ENCODE results near the gene DNMT3B. TPM values are rescaled to one million over a fixed set of nuclear protein-coding genes. Genes with fewer than 3 reads are reported as not detected.
"Not testable (repeated sequence)": the region's sequence is repeated elsewhere in the genome, so short reads cannot be mapped to it uniquely, and the experiment has no call there.

Gene DNMT3B
- total and polyA plus RNA-seq, 9 donors = 0.46 to 2.1 (median 0.80) TPM

DNA sequence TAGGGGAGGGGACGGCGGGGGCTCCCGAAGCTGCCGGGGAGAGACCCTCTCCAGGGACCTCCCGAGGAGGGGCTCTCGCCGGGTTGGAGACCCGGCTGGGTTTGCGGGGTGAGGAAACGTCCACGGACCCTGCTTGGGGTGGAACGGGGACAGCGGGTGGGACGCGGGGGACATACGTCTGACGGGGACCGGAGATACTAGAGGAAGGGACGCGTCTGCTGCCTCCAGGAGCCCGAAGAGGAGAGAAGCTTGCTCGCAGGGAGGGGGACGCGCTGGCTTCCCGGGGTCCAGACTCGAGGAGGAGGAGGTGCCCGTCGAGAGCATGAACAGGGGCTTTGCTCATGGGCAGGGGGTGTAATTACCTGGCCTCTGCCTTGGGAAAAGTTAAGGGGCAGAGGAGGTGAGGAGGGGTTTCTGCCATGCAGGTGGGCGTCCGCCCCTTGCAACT, 593 bp downstream of the DNMT3B start:
- no peaks in the 10 kb centered on the region for H3K36me3 ChIP-seq
- H3K27me3 ChIP-seq = no peaks in the 10 kb centered on the region
- WGBS, 3 donors = 0 to 1% (median 1%) methylated on average over 30 of the region's 30 CpGs
- intact Hi-C loops (cut with DNase I) = no loop called here
- H3K9me3 ChIP-seq = no peaks in the 10 kb centered on the region
- peaks cover 5% of the 10 kb centered on the region for H3K4me1 ChIP-seq (ENCODE audit: insufficient read depth)
- H3K27ac ChIP-seq = no peak overlapping the region
- H3K4me3 ChIP-seq = peak overlapping the region; percentile 68
- no peak for TF ChIP-seq EP300 (IDR thresholded peaks at IDR 0.05)
- TF ChIP-seq, protein P1, sequence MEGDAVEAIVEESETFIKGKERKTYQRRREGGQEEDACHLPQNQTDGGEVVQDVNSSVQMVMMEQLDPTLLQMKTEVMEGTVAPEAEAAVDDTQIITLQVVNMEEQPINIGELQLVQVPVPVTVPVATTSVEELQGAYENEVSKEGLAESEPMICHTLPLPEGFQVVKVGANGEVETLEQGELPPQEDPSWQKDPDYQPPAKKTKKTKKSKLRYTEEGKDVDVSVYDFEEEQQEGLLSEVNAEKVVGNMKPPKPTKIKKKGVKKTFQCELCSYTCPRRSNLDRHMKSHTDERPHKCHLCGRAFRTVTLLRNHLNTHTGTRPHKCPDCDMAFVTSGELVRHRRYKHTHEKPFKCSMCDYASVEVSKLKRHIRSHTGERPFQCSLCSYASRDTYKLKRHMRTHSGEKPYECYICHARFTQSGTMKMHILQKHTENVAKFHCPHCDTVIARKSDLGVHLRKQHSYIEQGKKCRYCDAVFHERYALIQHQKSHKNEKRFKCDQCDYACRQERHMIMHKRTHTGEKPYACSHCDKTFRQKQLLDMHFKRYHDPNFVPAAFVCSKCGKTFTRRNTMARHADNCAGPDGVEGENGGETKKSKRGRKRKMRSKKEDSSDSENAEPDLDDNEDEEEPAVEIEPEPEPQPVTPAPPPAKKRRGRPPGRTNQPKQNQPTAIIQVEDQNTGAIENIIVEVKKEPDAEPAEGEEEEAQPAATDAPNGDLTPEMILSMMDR (IDR thresholded peaks at IDR 0.05) = no peak
- no peak for TF ChIP-seq POLR2A (IDR thresholded peaks at IDR 0.05)
- DNase-seq = peak in 2 of 5 donors; percentile 23 to 30

DNA sequence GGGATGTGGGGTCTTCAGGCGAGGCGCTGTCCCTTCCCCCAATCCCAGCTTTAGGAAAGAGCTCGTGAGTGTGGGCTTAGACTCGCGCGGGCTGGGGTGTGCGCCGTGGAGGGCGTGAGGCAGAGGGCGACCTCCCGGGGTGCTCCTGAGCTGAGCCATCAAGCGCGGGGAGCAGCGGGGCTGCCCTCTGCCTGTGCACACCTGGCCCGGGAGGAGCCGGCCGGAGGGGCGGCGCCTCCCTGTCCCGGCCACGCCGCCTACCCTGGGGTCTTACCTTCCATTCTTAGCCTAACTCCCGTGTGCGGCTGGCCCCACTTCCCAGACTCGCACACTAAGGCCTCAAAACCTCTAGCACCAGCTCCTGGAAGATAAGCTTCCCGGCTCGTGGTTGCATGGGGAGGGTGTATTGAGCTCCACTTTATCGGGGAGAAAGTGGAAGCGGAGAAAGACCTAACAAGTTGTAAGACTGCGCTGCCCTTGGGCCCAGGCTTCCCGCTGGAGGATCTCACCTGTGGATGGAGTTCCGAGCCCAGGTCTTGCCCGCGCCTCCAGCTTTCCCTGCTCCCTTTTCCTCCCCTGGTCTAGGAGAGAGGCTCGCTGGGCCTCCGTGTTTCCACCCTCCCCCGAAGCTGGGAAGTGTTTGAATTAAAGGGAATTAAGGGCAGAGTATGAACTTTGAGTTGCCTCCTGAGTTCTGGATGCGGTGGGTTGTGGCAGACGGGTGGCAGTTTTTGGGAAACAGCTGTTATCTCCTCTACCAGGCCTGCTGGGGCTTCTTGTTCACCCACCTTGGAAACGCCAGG, 1.2 kb downstream of the DNMT3B start:
- Histone ChIP-seq H3K9me3 (no peaks in the 10 kb centered on the region), H3K36me3 (no peaks in the 10 kb centered on the region), H3K4me3 (peak overlapping the region; percentile 68), H3K27ac (no peak overlapping the region), H3K27me3 (no peaks in the 10 kb centered on the region), H3K4me1 (ENCODE audit: insufficient read depth) (peaks cover 5% of the 10 kb centered on the region)
- intact Hi-C loops (cut with DNase I) = no loop called here
- TF ChIP-seq, protein P1 (IDR thresholded peaks at IDR 0.05) = no peak
- no peak for TF ChIP-seq EP300 (IDR thresholded peaks at IDR 0.05)
- TF ChIP-seq POLR2A (IDR thresholded peaks at IDR 0.05) = no peak
- 14 to 20% (median 17%) methylated on average over 39 to 40 of the region's 40 CpGs for WGBS, 3 donors
- no peak for DNase-seq

DNA sequence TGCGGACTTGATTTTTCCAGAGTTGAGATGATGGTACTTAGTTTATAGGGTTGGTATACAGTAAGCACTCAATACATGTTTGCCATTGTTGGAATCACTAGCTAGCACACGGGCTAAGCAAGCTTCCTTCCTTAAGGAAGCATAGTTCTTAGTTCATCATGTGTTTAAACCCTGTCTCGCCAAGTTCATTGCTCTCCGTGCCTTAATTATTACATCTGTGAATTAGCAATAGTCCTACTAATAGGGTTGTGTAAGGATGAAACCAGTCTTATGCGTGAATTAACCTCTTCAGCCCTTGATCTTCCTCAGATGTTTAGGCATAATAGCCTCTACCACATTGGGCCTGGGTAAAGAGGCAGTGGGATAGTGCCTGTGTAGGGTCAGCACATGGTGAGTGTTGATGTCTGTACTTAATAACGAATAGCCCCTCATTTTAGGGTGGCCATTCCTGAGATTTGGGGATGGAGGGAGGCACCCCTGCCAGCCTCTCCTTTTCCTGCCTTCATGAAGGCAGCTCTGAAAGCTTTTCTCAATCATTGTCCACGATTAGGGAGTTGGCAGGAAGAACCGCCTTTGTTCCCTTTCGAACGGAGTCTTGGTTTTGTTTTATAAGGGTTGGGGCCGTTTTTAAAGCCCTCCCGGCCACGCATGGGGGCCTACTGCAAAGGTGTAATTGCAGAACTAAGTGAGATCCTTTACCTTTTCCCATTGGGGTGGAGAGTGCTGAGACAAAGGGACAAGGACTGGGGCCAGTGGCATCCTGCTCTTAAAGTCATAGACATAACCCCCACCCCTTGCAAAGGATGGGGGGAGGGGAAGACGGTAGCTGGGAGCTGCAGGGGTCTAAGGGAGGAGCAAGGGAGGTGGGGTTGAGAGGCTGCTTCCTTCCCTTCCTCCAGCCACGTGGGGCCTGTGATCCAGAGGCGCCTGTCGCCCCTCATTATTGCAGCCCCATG, 2.1 kb downstream of the DNMT3B start:
- no peak overlapping the region for H3K27ac ChIP-seq
- H3K4me3 ChIP-seq = no peak overlapping the region
- TF ChIP-seq, protein P1 (IDR thresholded peaks at IDR 0.05) = no peak
- TF ChIP-seq EP300 (IDR thresholded peaks at IDR 0.05) (no peak), POLR2A (IDR thresholded peaks at IDR 0.05) (no peak)
- no peaks in the 10 kb centered on the region for H3K36me3 ChIP-seq
- H3K4me1 ChIP-seq (ENCODE audit: insufficient read depth) = peaks cover 5% of the 10 kb centered on the region
- WGBS, 3 donors = 70 to 73% (median 70%) methylated on average over 17 of the region's 17 CpGs
- no peaks in the 10 kb centered on the region for H3K27me3 ChIP-seq
- H3K9me3 ChIP-seq = no peaks in the 10 kb centered on the region
- intact Hi-C loops (cut with DNase I) = no loop called here
- DNase-seq = no peak

DNA sequence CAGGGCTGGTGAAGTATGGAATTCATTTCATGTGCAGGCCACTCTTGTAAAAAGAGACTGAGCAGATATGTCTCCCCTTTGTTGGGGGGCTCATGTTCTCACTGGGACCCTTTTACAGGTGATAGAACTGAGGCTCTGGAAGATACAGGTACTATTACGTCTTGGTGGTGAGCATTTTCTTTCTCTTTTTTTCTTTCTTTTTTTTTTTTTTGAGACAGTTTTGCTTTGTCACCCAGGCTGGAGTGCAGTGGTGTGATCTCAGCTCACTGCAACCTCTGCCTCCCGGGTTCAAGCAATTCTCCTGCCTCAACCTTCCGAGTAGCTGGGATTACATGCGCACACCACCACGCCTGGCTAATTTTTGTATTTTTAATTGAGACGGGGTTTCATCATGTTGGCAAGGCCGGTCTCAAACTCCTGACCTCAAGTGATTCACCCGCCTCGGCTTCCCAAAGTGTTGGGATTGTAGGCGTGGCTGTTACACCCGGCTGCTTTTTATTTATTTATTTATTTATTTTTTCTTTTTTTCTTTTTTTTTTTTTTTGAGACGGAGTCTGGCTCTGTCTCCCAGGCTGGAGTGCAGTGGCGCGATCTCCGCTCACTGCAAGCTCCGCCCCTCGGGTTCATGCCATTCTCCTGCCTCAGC, 3.2 kb downstream of the DNMT3B start:
- DNase-seq; H3K4me3 ChIP-seq; H3K36me3 ChIP-seq; H3K27ac ChIP-seq; H3K27me3 ChIP-seq; H3K9me3 ChIP-seq; intact Hi-C loops (cut with DNase I); H3K4me1 ChIP-seq (ENCODE audit: insufficient read depth): not testable (repeated sequence)
- WGBS, 3 donors = 86 to 92% (median 89%) methylated on average over 17 of the region's 17 CpGs
